CD14-positive monocyte (primary cell): ENCODE measurements around the gene COL5A3. TPM values are rescaled to one million over a fixed set of nuclear protein-coding genes. Genes with fewer than 3 reads are reported as not detected.
A peak's percentile ranks its signal among the peaks of the same experiment; 100 is the strongest.

Experiments used
- DNase-seq, 3 donors: peaks; one replicate each; pipeline ENCODE4 v3.0.0-alpha.2; 2011 to 2022
- H2AFZ ChIP-seq: 2 replicates; pipeline ENCODE4 v1.6.0; 2012; ENCODE audit warnings: mild to moderate bottlenecking, low read depth, low read length, inconsistent platforms; ENCODE audit not compliant: insufficient read depth, poor library complexity, severe bottlenecking
- H3K27ac ChIP-seq, 2 donors: 1 replicate in 1 of 2; 2 replicates in 1 of 2; pipeline ENCODE4 v1.5.1; 2012 to 2013; ENCODE audit warnings: low read length in 2 of 2, control low read depth in 1 of 2, inconsistent platforms in 1 of 2, low read depth in 1 of 2, mild to moderate bottlenecking in 1 of 2
- H3K27me3 ChIP-seq, 2 donors: one replicate each; pipeline versions ENCODE4 v1.6.0 to v1.6.1; 2011 to 2013; ENCODE audit warnings: low read length in 2 of 2; ENCODE audit not compliant: control insufficient read depth in 2 of 2, insufficient read depth in 2 of 2
- H3K36me3 ChIP-seq, 2 donors: replicated peaks in 1 of 2; 1 replicate in 1 of 2; 2 replicates in 1 of 2; pipeline versions ENCODE4 v1.5.1 to v1.6.1; 2012 to 2013; ENCODE audit warnings: low read length in 2 of 2, control low read depth in 1 of 2, inconsistent platforms in 1 of 2, mild to moderate bottlenecking in 1 of 2; ENCODE audit not compliant: insufficient read depth in 2 of 2, control insufficient read depth in 1 of 2
- H3K4me1 ChIP-seq, 2 donors: 1 replicate in 1 of 2; 2 replicates in 1 of 2; pipeline versions ENCODE4 v1.5.1 to v1.6.1; 2012 to 2013; ENCODE audit warnings: low read length in 2 of 2, control low read depth in 1 of 2, inconsistent platforms in 1 of 2, mild to moderate bottlenecking in 1 of 2, moderate library complexity in 1 of 2; ENCODE audit not compliant: insufficient read depth in 2 of 2, control insufficient read depth in 1 of 2
- H3K4me2 ChIP-seq: replicated peaks from 2 replicates; pipeline ENCODE3; 2012; ENCODE audit warnings: low read length, moderate library complexity, mild to moderate bottlenecking; ENCODE audit not compliant: poor library complexity, severe bottlenecking; ENCODE audit errors: extremely low read depth
- H3K4me3 ChIP-seq, 3 experiments: fragments of 200-600 bp in 1 of 3; sonication (generic) in 1 of 3; replicated peaks in 1 of 3; 1 replicate in 2 of 3; 2 replicates in 1 of 3; pipeline ENCODE4 v1.5.1; 2011 to 2013; ENCODE audit warnings: low read length in 3 of 3, mild to moderate bottlenecking in 3 of 3, control low read depth in 2 of 3, low read depth in 2 of 3, inconsistent platforms in 1 of 3, moderate library complexity in 1 of 3
- H3K79me2 ChIP-seq: 2 replicates; pipeline ENCODE4 v1.6.0; 2012; ENCODE audit warnings: mild to moderate bottlenecking, control low read depth, inconsistent platforms, low read length, moderate library complexity; ENCODE audit not compliant: insufficient read depth
- H3K9ac ChIP-seq: 2 replicates; pipeline ENCODE4 v1.6.0; 2017; ENCODE audit warnings: low read length, mild to moderate bottlenecking; ENCODE audit not compliant: insufficient read depth, poor library complexity, severe bottlenecking
- H3K9me3 ChIP-seq, 2 donors: replicated peaks in 1 of 2; 1 replicate in 1 of 2; 2 replicates in 1 of 2; pipeline versions ENCODE4 v1.5.1 to v1.6.1; 2012 to 2013; ENCODE audit warnings: low read length in 2 of 2, control low read depth in 1 of 2; ENCODE audit not compliant: control insufficient read depth in 1 of 2, insufficient read depth in 1 of 2
- H4K20me1 ChIP-seq: 2 replicates; pipeline ENCODE4 v1.6.0; 2012; ENCODE audit warnings: mild to moderate bottlenecking, low read length, control low read depth, moderate library complexity; ENCODE audit not compliant: insufficient read depth
- H3K27ac Mint-ChIP-seq, 7 donors: one replicate each; pipeline ENCODE4 v1.8.0; 2020; ENCODE audit warnings: mild to moderate bottlenecking in 7 of 7, mixed read lengths in 7 of 7, moderate library complexity in 6 of 7, inconsistent platforms in 2 of 7
- H3K27me3 Mint-ChIP-seq, 3 donors: one replicate each; pipeline ENCODE4 v1.8.0; 2021 to 2022; ENCODE audit warnings: low read depth in 3 of 3, mild to moderate bottlenecking in 3 of 3, mixed read lengths in 3 of 3, moderate library complexity in 3 of 3, inconsistent platforms in 1 of 3
- H3K36me3 Mint-ChIP-seq, 2 donors: one replicate each; pipeline ENCODE4 v1.8.0; 2020; ENCODE audit warnings: mixed read lengths in 2 of 2, inconsistent platforms in 1 of 2, mild to moderate bottlenecking in 1 of 2
- H3K4me1 Mint-ChIP-seq: one replicate; pipeline ENCODE4 v1.8.0; 2020; ENCODE audit warnings: mild to moderate bottlenecking, mixed read lengths
- H3K4me3 Mint-ChIP-seq, 2 donors: one replicate each; pipeline ENCODE4 v1.8.0; 2020; ENCODE audit warnings: mild to moderate bottlenecking in 2 of 2, mixed read lengths in 2 of 2, moderate library complexity in 1 of 2
- H3K9me3 Mint-ChIP-seq, 7 donors: one replicate each; pipeline ENCODE4 v1.8.0; 2020 to 2022; ENCODE audit warnings: mixed read lengths in 7 of 7, mild to moderate bottlenecking in 6 of 7, moderate library complexity in 6 of 7, inconsistent platforms in 2 of 7
- CTCF ChIP-seq: fragments of 200-600 bp; IDR thresholded peaks from one replicate; pipeline ENCODE4 v1.8.0; 2022; ENCODE audit warnings: antibody characterized with exemption, mild to moderate bottlenecking
- WGBS: methylation state at CpG from one replicate; pipeline ENCODE4 v1.1.5; 2013; ENCODE audit warnings: missing lambda C conversion rate; ENCODE audit not compliant: insufficient coverage; 5-methylcytosine and 5-hydroxymethylcytosine counted together
- intact Hi-C, 2 donors: fragments of 100-400 bp; cut with micrococcal nuclease; formaldehyde crosslinking; loops; one replicate each; pipeline versions ENCODE4 v1.15.0 to v1.15.1; 2023
- polyA plus RNA-seq, 3 donors: library from polyadenylated mRNA; depleted of rRNA in 1 of 3; unstranded in 2 of 3; stranded (reverse) in 1 of 3; fragments of 300-500 nt in 2 of 3; fragments of >200 nt in 1 of 3; fragmentation: Illumina TruSeq in 2 of 3; gene quantifications; 1 replicate in 2 of 3; 2 replicates in 1 of 3; pipeline ENCODE4 v1.2.3, GENCODE V29; 2012 to 2021

The COL5A3 gene
- polyA plus RNA-seq, 3 donors, result not detected

DNA sequence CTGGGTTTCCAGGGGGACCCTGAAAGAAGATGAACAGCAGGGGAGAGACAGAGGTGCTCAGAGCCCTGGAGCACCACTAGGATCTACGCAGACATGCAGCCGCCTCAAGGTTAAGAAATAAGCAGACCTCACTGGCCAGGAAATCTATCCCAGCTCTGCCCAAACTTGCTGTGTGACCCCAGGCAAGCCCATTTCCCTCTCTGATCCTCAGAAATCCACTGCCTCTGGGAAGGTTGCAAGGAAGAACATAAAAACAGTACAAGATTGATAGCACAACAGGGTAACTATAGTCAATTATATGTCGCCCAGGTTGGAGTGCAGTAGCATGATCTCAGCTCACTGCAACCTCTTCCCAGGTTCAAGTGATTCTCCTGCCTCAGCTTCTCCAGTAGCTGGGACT is 20.8 kb downstream of the COL5A3 start:
- Histone ChIP-seq H3K27ac (no peak overlapping the region), H3K4me3 (no peak overlapping the region), H3K27me3 (no peaks in the 10 kb centered on the region), H3K4me2 (no peak overlapping the region), H4K20me1 (no peaks in the 10 kb centered on the region), H3K4me1 (no peaks in the 10 kb centered on the region), H3K9ac (no peak overlapping the region), H3K36me3 (no peaks in the 10 kb centered on the region), H2AFZ (no peak overlapping the region), H3K9me3 (no peaks in the 10 kb centered on the region), H3K79me2 (no peaks in the 10 kb centered on the region)
- intact Hi-C loops, result no loop called here
- H3K4me1 Mint-ChIP-seq, result no peaks in the 10 kb centered on the region
- peaks cover 5 to 12% (median 10%) of the 10 kb centered on the region in 3 donors for H3K27me3 Mint-ChIP-seq
- H3K36me3 Mint-ChIP-seq, result no peaks in the 10 kb centered on the region
- peaks cover 0 to 1% (median 0%) of the 10 kb centered on the region in 7 donors for H3K9me3 Mint-ChIP-seq
- TF ChIP-seq CTCF, result no peak
- peak overlapping the region in 1 of 2 donors; percentile 31 for H3K4me3 Mint-ChIP-seq
- DNase-seq, result no peak
- 94% methylated on average over 3 of the region's 3 CpGs for WGBS
- peak overlapping the region in 1 of 7 donors; percentile 4 for H3K27ac Mint-ChIP-seq

- Histone ChIP-seq H3K4me1 (no peaks in the 10 kb centered on the region), H3K9me3 (no peaks in the 10 kb centered on the region), H3K9ac (no peak overlapping the region), H3K36me3 (no peaks in the 10 kb centered on the region), H2AFZ (no peak overlapping the region), H3K79me2 (no peaks in the 10 kb centered on the region), H3K4me2 (no peak overlapping the region), H3K4me3 (no peak overlapping the region), H3K27me3 (no peaks in the 10 kb centered on the region), H4K20me1 (no peaks in the 10 kb centered on the region), H3K27ac (no peak overlapping the region)
- H3K4me3 Mint-ChIP-seq, result no peak overlapping the region
- no peak for TF ChIP-seq CTCF
- intact Hi-C loops, result no loop called here
- no peaks in the 10 kb centered on the region for H3K4me1 Mint-ChIP-seq
- H3K36me3 Mint-ChIP-seq, result no peaks in the 10 kb centered on the region
- H3K27ac Mint-ChIP-seq, result no peak overlapping the region
- DNase-seq, result no peak
- peaks cover 0 to 2% (median 0%) of the 10 kb centered on the region in 7 donors for H3K9me3 Mint-ChIP-seq
- peaks cover 2 to 15% (median 13%) of the 10 kb centered on the region in 3 donors for H3K27me3 Mint-ChIP-seq
- WGBS, result 78% methylated on average over 7 of the region's 8 CpGs
Observed at GRCh38 chr19:9986787-9987281, 23.5 kb downstream of the COL5A3 start.
